T47D (cell line): ENCODE results near the gene RGPD5.
"Not testable (repeated sequence)": the region's sequence is repeated elsewhere in the genome, so short reads cannot be mapped to it uniquely, and the experiment has no call there.

Experiments
- DNase-seq, 2 experiments: peaks; one replicate each; pipeline versions ENCODE4 v3.0.0 to v3.0.0-alpha.2; 2011 to 2012; ENCODE audit warnings: low read depth in 1 of 2, low spot score in 1 of 2
- in situ Hi-C: cut with HindIII; loops from 2 replicates; pipeline ENCODE4 v1.10.0; 2016; ENCODE audit warnings: low sequenced_read_pairs, low pct_unique_long_range_greater_than_20kb

RGPD5 gene

DNA sequence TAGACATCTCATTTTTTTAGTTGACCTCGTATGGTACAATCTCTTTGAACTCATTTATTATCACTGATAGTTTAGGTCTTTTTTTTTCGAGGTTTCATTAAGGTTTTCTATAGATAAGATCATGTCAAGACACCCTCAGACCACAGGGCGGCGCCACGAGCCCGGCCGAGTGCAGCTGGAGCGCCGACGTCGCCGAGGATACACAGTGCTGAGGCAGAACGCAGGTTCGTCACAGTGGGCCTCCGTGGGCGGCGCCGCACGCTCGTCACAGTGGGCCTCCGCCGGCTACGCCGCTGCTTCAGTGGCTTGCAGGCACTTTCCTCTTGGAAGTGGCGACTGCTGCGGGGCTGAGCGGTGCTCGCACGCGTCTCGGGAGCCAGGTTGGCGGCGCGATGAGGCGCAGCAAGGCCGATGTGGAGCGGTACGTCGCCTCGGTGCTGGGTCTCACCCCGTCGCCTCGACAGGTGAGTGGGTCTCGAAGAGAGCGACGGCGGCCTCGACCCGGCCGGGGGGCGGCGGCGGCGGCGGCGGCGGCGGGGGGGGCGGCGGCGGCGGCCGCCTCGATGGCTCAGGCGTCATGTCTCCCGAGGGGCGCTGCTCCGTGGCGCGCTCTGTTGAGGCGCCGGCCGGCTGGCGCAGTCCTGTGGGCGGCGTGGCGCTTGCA, at the start of gene RGPD5:
RGPD5 (plus strand) TSS at position 232 of the 664 bp plus-strand sequence; CDS start at position 393, 161 bp downstream.
- in situ Hi-C loops = not testable (repeated sequence)

GRCh38 chr2:109751572-109751971, 42.5 kb upstream of the RGPD5 start:
- in situ Hi-C loops, DNase-seq: not testable (repeated sequence)

More for the DNA sequence above, at the start of gene RGPD5:
- not testable (repeated sequence) for DNase-seq

DNA sequence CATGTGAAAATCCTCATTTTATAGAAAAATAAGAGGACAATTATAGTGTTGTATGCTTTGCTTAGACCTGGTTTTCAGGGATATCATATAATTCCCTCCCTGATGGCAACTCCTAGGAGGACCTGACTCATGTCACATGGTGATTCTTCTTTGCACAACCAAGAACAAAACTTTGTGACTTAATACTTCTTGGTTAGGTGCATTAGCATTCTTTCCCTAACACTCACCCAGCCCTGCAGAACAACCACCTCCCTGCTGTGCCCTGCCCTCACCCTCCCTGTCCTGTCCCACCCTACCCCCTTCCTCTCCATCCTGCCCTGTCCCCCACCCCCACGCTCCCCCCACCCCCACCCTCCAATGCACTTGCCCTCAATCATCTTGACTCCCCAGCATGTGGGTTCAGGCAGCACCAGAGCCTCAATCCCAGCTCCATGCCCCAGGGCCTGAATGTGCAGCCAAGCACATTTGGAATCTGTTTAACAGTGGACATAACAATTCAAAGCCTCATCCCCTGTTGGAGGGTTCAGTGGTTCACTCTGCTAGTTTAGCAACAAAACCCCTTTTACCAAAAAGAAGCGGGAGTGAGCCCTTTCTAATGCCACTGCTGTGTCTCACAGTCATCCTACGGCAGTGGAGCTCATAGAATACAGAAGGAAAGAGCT, 36.8 kb upstream of the RGPD5 start:
- DNase-seq, in situ Hi-C loops: not testable (repeated sequence)

DNA sequence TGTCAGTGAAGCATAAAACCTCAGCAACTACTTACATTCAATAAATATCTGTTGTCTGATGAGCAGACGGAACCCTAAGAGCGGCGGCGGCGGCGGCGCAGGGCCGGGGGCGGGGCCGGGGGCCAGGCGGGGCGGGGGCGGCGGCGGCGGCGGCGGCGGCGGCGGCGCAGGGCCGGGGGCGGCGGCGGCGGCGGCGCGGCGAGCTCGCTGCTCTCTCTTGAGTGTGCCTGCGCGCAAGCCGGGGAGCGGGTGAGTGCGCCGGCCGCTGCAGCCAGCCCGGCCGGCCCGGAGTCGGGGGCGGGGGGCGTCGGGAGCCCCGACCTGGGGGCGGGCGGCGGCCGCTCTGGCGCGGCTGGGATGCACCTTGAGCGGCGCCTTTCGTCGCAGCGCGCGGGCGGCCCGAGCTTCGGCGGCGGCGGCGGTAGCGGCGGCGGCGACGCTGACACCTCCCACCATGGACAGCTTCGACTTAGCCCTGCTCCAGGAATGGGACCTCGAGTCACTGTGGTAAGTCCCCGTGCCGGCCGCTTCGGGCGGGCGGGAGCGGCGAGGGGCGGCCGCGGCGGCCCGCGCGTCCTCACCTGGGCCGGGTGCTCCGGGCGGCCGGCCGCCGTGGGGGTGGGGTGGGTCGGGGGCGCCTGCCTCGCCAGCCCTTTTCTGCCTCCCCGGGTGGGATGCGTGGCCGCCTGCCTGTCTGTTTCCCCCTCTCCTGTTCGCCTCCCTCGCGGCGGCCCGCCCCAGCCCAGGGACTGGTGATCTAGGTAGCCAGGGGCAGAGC, 33.7 kb upstream of the RGPD5 start:
- in situ Hi-C loops, DNase-seq: not testable (repeated sequence)

GRCh38 chr2:109761043-109761454, 33.1 kb upstream of the RGPD5 start:
- in situ Hi-C loops, DNase-seq: not testable (repeated sequence)

DNA sequence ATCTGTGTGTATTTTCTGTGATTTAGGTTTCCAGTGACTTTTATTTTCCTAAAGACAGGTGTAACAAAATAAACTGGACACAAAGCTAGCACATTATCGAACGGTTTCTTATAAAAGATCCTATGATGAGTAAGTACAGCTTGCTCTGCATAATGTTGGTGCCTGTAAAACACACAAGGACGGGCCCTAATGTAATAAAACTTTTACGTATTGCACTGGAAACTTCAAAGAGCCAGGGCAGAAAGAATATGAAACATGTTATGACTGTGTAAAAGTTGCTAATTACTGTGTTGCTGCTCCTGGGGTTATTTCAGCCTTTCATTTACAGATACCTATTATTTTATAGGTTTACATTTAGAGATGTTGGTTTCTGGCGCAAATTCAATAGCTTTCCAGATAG, 32.1 kb upstream of the RGPD5 start:
- DNase-seq, in situ Hi-C loops: not testable (repeated sequence)

DNA sequence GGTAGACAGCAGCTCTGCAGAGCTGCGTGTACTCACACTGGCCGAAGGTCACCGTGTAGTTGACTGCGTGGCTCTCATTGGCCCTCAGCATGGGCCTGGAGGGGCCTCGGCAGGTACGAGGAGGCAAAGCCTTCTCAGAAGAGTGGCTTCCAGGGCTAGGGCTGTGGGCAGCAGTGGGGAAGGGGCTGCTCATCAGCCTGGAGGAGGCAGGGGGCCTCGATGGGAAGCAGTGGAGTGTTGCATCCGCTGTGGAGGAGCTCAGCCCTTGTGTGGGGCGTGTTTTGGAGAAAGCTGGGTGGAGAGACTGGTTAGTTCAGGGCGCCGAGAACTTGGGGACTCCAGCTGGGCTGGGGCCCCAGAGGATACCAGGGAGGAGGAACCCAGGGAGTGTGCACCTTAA, 28.0 kb upstream of the RGPD5 start:
- DNase-seq, in situ Hi-C loops: not testable (repeated sequence)

GRCh38 chr2:109766886-109767578, 27.1 kb upstream of the RGPD5 start:
- in situ Hi-C loops, DNase-seq: not testable (repeated sequence)

- in situ Hi-C loops, DNase-seq: not testable (repeated sequence)
Measured at GRCh38 chr2:109768934-109769333, 25.2 kb upstream of the RGPD5 start.

GRCh38 chr2:109779118-109779517, 15.0 kb upstream of the RGPD5 start:
- in situ Hi-C loops, DNase-seq: not testable (repeated sequence)

DNA sequence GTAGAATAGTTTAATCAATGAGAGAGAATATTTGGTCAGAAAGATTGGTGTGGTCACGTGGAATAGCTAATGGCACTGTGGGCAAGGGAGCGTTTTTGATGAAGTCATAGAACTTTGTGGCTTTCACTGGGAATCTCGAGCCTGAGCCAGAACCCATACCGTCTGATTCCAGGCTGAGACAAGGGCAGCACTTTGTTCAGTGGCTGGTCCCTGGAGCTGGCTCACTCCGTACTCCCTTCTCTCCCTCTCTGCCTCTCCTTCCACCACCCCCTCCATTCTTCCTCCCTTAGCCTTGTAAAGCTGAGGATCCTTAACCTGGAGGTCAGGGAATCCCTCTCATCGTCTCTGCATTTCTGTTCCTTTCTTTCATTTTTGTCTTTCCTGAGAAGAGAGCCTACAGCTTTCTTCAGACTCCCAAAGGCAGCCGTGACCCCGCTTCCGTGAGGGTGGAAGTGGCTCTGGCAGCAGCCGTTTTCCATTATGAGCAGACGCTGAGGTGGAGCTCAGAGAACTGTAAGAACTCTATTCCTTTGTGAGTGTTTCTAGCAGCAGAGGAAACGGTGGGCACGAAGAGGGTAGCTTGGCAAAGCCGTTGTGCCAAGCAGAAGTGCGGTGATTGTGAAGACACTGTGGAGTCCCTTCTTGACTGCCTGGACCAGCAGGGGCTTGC, 12.8 kb upstream of the RGPD5 start:
- DNase-seq, in situ Hi-C loops: not testable (repeated sequence)

DNA sequence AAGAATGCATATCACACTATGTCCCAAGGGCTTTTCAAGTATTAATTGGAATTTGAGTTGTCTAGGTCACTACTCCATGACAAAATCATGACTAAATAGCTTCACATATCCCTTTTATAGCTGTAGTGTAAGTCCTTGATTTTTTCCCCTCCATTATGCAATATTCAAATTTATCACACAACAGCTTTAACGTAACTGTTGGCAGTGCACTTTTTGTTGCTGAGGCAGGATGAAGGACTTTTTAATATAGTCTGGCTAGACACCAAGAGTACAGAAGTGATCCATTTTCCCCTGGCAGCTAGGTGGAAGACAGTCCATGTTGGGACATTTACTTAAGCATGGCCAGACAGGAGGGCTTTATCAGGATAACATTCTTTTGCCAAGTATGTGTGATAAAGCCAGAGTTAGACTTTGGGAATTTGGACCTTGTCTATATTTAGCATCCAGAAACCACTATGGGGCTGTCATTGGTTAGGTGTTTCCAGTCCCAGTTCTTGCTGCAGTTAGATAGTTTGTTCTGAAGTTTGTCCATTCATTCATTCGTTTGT, 11.6 kb upstream of the RGPD5 start:
- in situ Hi-C loops, DNase-seq: not testable (repeated sequence)

GRCh38 chr2:109791530-109792279, 2.4 kb upstream of the RGPD5 start:
- DNase-seq, in situ Hi-C loops: not testable (repeated sequence)

GRCh38 chr2:109792659-109793058, 1.4 kb upstream of the RGPD5 start:
- in situ Hi-C loops, DNase-seq: not testable (repeated sequence)

GRCh38 chr2:109871129-109871751, 77.1 kb downstream of the RGPD5 start:
- in situ Hi-C loops, DNase-seq: not testable (repeated sequence)

- DNase-seq, in situ Hi-C loops: not testable (repeated sequence)
Measured at GRCh38 chr2:109876625-109877024, 82.5 kb downstream of the RGPD5 start.
